GM21786 (cell line): ENCODE measurements around the gene GINS3.
"Not testable (repeated sequence)": the region's sequence is repeated elsewhere in the genome, so short reads cannot be mapped to it uniquely, and the experiment has no call there.

ENCODE experiments used
- ATAC-seq: cut with Tn5 transposase; IDR thresholded peaks from one replicate; pipeline ENCODE4 v1.9.1; 2021; ENCODE audit not compliant: unreplicated experiment

GINS3 gene

DNA sequence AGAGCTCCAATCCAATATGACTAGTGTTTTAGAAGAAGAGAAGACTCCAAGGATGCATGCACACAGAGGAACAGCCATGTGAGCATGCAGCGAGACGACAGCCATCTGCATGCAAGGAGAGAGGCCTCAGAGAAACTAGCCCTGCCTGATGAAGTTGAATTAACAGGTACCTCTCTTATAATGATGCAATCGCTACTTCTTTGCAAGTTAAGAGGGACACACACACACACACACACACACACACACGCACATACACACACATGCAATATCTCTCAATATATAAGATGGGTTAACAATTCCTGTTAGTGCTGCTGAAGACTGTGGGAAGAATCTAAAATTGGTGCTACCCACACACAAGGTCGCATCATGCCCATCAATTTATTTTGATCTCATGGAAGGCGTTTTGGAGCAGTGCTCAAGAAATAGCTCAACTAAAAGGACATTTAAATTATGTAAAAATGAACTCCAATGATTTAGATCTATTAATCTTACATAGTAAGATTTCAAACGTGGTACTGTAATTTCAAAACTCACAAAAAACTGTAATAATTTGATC, 7.0 kb upstream of the GINS3 start:
- no peak for ATAC-seq

DNA sequence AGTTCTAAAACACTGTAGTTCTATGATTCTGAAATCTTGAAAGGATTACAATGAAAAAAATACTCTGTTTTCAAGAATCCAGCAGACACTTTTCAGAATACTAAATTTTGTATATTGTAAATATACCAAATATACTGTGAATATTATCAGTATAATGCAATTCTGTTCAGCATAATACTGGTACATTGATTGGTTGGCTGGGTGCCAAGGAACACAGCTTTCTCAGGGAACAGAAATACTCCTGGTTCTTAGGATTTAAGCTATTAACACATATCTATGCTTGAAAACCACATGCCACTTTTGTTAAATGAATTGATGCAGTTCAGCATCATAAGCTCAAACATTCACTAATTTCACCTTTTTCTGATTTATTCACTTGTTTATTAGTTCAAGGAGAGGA, 2.5 kb upstream of the GINS3 start:
- no peak for ATAC-seq

DNA sequence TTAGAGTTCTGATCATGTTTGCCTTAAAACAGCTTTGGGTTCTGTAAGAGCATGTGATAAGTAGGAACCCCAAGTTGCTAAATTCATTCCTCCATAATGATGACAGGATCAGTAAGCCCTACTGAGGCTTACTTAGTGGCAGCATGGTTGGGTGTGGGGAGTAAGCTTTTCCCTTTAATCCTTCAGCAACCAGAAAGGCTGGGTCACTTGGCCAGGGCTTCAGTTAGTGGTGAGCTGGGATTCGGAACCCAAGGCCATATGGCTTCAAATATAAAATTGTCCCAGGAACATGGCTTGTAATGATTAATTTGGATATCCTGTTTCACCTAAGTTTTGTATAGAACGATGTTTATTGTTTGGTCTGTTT, 850 bp downstream of the GINS3 start:
- peak; percentile 13 for ATAC-seq

DNA sequence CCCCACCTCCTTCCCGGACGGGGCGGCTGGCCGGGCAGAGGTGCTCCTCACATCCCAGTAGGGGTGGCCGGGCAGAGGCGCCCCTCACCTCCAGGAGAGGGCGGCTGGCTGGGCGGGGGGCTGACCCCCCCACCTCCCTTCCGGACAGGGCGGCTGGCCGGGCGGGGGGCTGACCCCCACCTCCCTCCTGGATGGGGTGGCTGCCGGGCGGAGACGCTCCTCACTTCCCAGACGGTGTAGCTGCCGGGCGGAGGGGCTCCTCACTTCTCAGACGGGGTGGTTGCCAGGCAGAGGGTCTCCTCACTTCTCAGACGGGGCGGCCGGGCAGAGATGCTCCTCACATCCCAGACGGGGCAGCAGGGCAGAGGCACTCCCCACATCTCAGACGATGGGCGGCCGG, 4.6 kb downstream of the GINS3 start:
- ATAC-seq = not testable (repeated sequence)

DNA sequence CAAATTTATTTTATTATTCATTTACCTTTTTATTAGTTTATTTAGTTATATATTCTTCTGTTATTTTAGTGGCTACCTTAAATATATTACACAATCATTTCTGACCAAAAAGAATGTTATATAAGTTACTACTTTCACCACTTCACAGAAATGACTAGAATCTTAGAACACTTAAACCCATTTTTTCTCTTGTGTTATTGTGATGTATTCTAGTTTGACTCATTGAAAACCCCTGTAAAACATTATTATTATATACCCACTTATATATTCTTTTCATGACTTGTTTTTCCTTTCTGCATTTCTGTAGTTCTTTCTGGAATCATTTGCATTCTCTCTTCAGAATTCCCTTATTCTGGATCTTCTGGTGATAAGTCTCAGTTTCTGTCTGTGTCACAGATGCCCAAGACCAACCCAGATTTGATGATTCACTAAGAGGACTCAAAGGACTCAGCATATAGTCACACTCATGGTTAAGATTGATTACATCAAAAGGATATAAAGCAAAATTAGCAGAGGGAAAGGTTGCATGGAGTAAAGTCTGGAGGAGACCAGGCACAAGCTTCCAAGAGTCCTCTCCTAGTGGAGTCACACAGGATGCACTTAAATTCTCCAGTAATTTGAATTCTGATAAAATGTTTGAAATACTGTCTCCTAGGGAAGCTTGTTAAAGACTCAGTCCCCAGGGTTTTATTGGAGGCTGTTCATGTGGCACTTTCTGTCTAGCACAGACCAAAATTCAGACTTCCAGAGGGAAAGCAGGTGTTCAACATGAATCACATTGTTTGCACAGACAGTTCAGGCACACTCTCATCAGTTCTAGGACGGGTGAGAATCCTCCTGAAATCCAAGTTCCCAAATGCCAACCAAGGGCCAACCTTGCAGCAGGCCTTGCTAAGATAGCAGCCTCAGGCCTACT, 7.7 kb downstream of the GINS3 start:
- ATAC-seq = no peak

DNA sequence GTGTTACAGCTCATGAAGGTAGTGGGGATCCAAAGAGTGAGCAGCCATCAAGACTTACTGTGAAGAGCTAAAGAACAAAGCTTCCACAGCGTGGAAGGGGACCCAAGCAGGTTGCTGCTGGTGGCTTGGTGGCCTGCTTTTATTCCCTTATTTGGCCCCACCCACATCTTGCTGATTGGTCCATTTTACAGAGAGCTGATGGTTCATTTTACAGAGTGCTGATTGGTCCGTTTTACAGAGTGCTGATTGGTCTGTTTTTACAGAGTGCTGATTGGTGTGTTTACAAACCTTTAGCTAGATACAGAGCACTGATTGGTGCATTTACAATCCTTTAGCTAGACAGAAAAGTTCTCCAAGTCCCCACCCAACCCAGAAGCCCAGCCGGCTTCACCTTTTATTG, 9.0 kb downstream of the GINS3 start:
- not testable (repeated sequence) for ATAC-seq

DNA sequence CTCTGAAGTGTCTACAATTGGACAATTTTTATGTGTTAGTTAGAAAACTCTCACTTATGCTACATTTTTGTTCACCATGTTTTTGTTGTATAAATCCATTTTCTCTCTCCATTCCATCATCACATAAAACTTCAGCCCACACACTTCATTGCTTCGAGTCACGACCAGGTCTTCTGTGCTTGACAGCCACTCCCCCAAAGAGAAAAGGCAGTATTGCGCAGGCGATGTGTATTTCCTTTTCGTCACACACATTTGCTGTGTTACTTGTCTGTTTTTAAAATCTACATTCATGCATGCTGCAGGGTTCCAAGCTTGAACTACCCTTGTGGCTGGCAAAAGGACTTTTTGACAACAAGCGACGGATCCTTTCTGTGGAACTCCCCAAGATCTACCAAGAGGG, 10.5 kb downstream of the GINS3 start:
- no peak for ATAC-seq

DNA sequence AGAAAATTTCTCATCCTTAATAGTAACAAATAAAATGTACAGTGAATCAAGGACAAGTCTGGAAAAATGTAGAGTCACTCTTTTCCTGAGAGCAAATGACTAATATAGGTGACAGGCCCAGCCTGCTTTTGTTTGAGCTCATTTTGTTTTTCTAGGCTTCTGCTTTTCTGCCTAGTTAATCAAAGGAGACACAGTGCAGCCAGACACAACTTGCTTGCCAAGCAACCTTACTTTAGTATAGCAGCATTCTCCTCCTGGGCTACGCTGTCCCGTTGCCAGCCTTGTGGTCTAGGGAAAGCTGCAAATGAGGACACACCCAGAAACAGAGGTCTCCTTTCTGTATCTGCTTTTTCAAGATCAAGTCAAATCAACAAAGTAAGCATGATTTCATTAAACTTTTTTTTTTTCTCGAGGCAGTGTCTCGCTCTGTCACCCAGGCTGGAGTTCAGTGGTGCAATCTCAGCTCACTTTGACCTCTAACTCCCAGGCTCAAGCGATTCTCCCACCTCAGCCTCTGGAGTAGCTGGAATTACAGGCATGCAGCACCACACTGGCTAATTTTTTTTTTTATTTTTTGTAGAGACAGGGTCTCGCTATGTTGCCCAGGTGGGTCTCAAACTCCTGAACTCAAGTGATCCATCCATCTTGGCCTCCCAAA, 17.2 kb downstream of the GINS3 start:
- ATAC-seq = no peak

DNA sequence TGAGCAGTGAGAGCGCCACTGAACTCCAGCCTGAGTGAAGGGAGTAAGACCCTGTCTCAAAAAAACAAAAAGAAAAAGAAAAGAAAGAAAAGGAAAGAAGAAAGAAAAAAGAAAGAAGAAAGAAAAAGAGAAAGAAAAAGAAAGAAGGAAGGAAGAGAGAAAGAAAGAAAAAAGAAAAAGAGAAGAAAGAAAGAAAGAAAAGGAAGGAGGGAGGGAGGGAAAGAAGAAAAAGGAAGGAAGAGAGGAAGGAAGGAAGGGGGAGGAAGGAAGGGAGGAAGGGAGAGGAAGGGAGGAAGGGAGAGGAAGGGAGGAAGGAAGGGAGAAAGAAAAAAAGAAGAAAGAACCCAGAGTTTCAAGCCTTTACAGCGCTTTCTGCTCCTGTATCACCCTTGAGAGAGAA, 19.1 kb downstream of the GINS3 start:
- no peak for ATAC-seq

DNA sequence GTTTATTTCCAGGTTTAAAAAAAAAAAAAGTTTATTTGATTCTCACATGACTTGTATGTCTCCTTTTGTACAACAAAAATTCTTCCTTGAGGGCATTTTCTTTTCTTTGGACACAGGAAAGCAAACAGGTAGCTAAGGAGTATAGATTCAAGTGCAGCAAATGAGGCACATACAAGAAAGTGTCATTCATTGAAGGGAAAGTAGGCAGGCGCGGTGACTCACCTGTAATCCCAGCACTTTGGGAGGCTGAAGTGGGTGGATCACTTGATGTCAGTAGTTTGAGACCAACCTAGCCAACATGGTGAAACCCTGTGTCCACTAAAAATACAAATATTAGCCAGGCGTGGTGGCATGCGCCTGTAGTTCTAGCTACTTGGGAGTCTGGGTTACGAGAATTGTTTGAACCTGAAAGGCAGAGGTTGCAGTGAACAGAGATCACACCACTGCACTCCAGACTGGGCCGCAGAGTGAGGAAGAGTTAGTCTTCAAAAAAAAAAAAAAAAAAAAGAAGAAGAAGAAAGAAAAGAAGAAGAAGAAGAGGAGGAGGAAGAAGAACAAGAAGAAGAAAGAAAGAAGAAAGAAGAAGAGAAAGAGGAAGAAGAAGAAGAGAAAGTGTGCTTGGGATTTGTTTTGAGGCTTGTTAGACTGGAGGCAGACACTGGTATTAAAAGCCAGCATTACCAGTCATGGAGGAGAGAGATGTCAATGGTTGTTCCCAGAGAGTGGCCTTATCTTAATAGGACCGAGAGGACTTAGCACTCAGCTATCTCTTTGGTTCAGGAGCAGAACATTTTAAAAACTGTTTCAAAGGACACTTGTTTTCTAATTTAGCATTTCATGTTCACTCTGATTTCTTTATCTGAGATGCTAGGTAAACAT, 19.7 kb downstream of the GINS3 start:
- no peak for ATAC-seq

DNA sequence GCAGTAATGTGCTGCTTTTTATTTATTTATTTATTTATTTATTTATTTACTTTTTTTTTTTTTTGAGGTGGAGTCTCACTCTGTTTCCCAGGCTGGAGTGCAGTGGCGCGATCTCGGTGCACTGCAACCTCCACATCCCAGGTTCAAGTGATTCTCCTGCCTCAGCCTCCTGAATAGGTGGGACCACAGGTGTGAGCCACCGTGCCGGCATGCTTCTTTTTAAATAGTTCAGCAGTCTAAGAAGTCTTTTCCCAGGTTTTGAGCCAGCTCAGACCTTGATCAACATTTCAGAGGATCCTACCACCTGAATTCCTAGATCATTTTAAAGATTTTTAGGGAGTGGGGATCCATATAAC, 20.3 kb downstream of the GINS3 start:
- ATAC-seq = not testable (repeated sequence)

DNA sequence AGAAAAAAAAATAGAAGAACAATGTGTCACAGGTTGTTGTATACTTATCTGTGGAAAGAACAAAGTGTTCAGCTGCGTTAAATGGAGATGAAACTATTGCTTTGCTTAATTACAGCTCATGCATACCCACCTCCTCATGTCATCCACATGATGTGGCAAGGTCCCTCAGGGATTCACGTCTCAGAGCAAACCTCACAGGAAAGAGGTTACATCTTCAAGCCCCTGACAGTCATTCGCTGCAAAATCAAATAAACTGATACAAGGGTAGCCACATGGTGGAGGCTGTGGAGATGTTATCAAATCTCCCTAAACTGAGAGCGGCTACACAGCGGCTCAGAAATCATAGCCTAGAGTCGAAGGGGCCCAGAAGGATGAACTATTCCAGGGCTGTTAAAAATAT, 21.1 kb downstream of the GINS3 start:
- no peak for ATAC-seq

DNA sequence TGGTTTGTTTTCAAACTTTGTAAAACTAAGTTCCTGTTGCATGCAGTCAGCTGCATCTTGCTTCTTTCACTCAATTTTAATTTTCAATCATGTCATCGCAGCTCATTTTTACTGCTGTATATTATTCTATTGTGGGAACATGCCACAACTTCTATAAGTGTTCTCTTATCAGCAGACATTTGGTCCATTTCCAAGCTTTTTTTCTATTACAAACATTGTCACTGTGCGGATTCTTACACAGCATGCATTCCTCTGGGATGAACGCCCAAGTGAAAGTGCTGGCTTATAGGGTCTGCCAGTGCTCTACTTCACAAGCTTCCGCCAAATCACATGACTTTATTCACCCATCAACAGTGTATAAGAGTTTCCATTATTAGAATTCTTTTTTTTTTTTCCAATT, 22.7 kb downstream of the GINS3 start:
- no peak for ATAC-seq

DNA sequence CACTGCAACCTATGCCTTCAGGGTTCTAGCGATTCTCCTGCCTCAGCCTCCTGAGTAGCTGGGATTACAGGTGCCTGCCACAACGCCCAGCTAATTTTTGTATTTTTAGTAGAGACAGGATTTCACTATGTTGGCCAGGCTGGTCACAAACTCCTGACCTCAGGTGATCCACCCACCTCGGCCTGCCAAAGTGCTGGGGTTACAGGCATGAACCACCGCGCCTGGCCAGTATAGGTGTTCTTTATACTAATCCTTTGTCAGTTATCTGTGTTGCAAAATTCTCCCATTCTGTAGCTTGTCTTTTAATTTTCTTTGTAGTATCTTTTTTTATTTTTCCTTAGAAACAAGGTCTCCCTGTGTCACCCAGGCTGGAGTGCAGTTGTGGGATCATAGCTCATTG, 23.7 kb downstream of the GINS3 start:
- not testable (repeated sequence) for ATAC-seq

DNA sequence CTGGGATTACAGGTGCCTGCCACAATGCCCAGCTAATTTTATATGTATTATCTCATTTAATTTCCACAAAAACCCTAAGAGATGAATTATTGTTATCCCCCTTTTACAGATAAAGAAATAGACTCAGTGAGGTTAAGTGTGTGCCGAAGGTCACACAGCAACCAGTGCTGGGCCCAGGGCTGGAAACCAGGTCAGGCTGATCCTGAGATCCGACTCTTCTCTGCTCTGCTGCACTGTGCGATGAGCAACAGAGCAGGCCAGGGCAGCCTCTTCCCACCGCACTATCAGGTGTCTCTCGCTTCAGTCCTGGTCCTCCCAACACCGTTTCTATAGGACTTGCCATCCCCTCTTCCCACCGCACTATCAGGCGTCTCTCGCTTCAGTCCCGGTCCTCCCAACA, 24.8 kb downstream of the GINS3 start:
- ATAC-seq = no peak

DNA sequence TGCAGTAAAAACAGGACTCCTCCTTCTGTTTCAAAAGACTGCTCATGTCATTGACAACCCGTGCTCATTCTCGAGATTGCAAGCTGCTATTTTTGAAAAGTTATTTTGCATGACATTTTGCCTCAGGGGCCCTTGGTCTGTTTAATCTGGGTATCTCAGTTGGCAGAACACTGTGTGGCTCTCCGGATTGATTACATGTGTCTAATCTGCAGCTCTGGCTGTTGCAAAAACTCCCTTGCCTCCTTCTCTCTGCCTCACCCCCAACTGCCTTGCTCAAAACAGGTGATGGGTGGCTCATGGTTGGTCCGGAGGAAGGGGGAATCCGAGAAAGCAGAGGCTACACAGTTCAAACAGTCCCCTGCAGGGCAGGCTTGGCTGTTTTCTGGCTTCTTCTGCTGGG, 25.3 kb downstream of the GINS3 start:
- ATAC-seq = no peak

DNA sequence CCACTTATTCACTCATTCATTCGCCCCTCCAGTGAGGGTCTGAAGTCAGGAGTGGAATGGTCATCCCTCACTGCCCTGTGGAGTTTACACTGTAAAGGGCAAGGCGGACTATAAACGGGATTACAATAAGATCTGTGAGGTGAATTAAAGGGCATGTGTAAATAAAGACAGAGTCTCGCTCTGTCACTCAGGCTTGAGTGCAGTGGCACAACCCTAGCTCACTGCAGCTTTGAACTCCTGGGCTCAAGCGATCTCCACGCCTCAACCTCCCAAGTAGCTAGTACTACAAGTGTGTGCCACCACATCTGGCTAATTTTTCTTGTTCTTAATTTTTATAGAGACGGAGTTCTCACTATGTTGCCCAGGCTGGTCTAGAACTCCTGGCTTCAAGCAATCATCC, 25.8 kb downstream of the GINS3 start:
- ATAC-seq = no peak

DNA sequence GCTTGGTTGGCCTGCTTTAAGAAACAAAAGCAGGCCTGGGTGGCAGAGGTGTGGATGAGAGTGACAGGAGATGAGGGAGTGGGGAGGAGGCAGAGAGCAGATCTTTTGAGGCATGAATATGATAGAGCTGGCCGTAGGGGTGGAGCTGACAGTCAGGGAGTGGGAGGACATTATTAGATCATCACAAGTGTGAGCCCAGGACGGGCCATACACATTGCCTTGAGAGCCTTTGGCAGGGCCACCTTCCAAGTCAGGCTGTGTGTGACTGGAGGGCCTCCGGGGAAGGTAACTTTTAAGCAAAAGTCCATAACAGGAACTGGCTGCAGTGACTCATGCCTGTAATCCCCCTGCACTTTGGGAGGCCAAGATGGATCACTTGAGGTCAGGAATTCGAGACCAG, 26.3 kb downstream of the GINS3 start:
- peak; percentile 34 for ATAC-seq

DNA sequence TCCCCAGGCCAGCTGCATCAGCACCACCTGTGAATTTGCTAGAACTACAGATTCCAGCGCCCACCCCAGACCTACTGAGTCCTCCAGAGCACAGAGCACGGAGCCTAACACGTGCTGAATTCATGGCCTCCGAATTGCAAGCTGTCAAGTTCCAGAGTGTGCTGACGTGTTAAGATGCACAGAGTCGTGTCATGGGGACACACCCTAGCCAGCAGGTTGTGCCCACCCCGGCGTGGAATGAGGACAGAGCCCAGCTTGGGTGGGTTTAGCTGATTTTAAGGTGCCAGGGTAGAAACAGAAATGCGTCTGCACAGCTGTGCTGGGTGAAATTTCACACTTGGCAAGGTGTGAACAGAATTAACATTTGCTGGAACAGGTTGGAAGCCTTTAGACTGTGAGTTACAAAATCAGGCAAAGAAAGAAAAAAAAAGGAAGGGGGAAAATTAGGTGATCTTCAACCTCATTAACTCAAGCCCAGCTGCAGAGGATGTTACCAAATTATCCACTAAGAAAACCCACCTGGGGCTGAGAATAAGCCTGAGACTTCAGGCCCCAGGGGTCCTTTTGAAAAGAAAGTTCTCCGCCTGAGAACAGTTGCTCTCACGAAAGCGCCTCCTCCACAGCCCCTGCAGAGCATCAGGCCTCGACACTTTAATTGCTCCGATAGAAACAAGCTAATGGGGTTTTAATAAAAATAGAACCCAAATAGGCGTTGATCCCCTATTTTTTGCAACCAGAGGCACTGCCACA, 27.1 kb downstream of the GINS3 start:
- peak; percentile 46 for ATAC-seq

DNA sequence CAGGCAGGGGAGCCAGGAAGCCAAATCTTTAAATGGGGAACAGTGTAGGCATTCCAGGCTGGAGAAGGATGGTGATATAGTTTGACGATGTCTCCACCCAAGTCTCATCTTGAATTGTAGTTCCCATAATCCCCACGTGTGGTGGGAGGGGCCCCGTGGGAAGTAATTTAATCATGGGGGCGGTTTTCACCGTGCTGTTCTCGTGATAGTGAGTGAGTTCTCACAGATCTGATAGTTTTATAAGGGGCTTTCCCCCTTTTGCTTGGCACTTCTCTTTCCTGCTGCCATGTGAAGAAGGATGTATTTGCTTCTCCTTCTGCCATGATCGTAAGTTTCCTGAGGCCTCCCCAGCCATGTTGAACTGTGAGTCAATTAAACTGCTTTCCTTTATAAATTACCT, 28.8 kb downstream of the GINS3 start:
- no peak for ATAC-seq

DNA sequence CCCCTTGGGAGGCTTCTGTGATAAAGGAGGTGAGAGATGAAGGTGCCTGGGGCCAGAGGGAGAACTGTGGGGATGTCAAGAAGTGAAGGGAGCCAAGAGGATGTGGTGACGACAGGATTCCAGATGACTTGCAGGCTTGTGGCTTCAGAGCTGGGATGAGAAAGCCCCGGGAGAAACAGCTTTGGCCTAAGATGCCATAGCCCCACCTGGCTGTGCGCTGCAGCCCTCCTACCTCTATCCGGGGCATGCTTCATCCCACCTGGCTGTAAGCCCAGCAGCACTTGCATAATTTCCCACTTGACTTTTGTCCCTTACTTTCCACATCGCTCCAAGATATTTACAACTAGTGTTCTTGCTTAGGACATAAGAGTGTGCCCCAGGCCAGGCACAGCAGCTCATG, 29.3 kb downstream of the GINS3 start:
- ATAC-seq = no peak
